ENCODE data around the gene TFF1.

GRCh38 chr21:42337276-42337675 lies 29.1 kb downstream of the TFF1 start:
- TF ChIP-seq CTCF (conservative IDR thresholded peaks at IDR 0.05; ENCODE audit: low read length), result no peak
- no peak for TF ChIP-seq EZH2phosphoT487 (IDR thresholded peaks at IDR 0.05; ENCODE audit: borderline replicate concordance)

All from Loucy (cell line).